ENCODE data around the gene UBE3C. TPM values are rescaled to one million over a fixed set of nuclear protein-coding genes. Genes with fewer than 3 reads are reported as not detected.
"Not testable (repeated sequence)": the region's sequence is repeated elsewhere in the genome, so short reads cannot be mapped to it uniquely, and the experiment has no call there.

The UBE3C gene
- polyA plus RNA-seq, 1 donor from 2014 or later: 39.0 TPM

GRCh38 chr7:157097056-157097329 is 41.7 kb upstream of the UBE3C start:
- Histone ChIP-seq H3K27ac (ENCODE audit: low read length) (no peak overlapping the region), H3K36me3 (ENCODE audit: insufficient read depth, low read length) (no peaks in the 10 kb centered on the region), H4K20me1 (ENCODE audit: insufficient read depth) (no peaks in the 10 kb centered on the region), H2AFZ (ENCODE audit: low read depth, low read length) (no peak overlapping the region), H3K9ac (ENCODE audit: low read length) (no peak overlapping the region), H3K4me3 (ENCODE audit: low read length) (no peak overlapping the region), H3K9me3 (ENCODE audit: low read length) (no peaks in the 10 kb centered on the region), H3K9me2 (ENCODE audit: insufficient read depth, low read length) (no peaks in the 10 kb centered on the region), H3K79me2 (replicated peaks; ENCODE audit: insufficient read depth, low read length) (no peaks in the 10 kb centered on the region), H3F3A (ENCODE audit: insufficient read depth, low read length, poor library complexity, severe bottlenecking) (no peaks in the 10 kb centered on the region), H3K27me3 (ENCODE audit: insufficient read depth, low read depth, low read length) (no peaks in the 10 kb centered on the region), H3K4me2 (ENCODE audit: low read length) (no peak overlapping the region)
- TF ChIP-seq POLR2AphosphoS5 (IDR thresholded peaks at IDR 0.05) (no peak), RAD21 (conservative IDR thresholded peaks at IDR 0.05) (no peak), EP300 (conservative IDR thresholded peaks at IDR 0.05; ENCODE audit: poor library complexity, severe bottlenecking) (no peak), MXI1 (conservative IDR thresholded peaks at IDR 0.05; ENCODE audit: poor library complexity, severe bottlenecking) (no peak), SMC3 (conservative IDR thresholded peaks at IDR 0.05; ENCODE audit: poor library complexity) (no peak), TAF1 (IDR thresholded peaks at IDR 0.05; ENCODE audit: low read depth) (no peak), REST (IDR thresholded peaks at IDR 0.05; ENCODE audit: borderline replicate concordance) (no peak), EZH2 (IDR thresholded peaks at IDR 0.05; ENCODE audit: borderline replicate concordance, insufficient read depth, low read length, poor library complexity, severe bottlenecking) (no peak)
- TF ChIP-seq, protein P1, sequence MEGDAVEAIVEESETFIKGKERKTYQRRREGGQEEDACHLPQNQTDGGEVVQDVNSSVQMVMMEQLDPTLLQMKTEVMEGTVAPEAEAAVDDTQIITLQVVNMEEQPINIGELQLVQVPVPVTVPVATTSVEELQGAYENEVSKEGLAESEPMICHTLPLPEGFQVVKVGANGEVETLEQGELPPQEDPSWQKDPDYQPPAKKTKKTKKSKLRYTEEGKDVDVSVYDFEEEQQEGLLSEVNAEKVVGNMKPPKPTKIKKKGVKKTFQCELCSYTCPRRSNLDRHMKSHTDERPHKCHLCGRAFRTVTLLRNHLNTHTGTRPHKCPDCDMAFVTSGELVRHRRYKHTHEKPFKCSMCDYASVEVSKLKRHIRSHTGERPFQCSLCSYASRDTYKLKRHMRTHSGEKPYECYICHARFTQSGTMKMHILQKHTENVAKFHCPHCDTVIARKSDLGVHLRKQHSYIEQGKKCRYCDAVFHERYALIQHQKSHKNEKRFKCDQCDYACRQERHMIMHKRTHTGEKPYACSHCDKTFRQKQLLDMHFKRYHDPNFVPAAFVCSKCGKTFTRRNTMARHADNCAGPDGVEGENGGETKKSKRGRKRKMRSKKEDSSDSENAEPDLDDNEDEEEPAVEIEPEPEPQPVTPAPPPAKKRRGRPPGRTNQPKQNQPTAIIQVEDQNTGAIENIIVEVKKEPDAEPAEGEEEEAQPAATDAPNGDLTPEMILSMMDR (IDR thresholded peaks at IDR 0.05; ENCODE audit: poor library complexity, severe bottlenecking): no peak

DNA sequence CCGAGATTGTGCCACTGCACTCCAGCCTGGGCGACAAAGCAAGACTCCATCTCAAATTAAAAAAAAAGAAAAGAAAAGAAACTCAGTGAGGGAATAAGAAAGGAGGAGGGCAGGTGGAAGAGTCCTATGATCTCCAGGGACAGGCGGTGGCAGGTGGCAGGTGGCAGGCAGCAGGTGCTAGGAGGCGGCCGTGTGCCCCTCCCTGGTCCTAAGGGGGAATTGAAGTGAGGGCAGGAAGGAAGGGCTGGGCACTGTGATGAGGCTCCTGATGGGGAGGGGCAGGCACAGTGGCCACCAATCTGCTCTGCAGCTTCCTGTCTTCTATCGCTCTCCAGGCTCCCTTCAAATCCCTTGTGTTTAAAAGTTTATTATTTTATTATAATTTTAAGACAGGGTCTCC is 41.2 kb upstream of the UBE3C start:
- Histone ChIP-seq H3K9me2 (ENCODE audit: insufficient read depth, low read length) (no peaks in the 10 kb centered on the region), H3F3A (ENCODE audit: insufficient read depth, low read length, poor library complexity, severe bottlenecking) (no peaks in the 10 kb centered on the region), H4K20me1 (ENCODE audit: insufficient read depth) (no peaks in the 10 kb centered on the region), H3K36me3 (ENCODE audit: insufficient read depth, low read length) (no peaks in the 10 kb centered on the region), H3K9me3 (ENCODE audit: low read length) (no peaks in the 10 kb centered on the region), H3K4me3 (ENCODE audit: low read length) (no peak overlapping the region), H3K27ac (ENCODE audit: low read length) (no peak overlapping the region), H3K27me3 (ENCODE audit: insufficient read depth, low read depth, low read length) (no peaks in the 10 kb centered on the region), H3K9ac (ENCODE audit: low read length) (no peak overlapping the region), H3K4me2 (ENCODE audit: low read length) (no peak overlapping the region), H2AFZ (ENCODE audit: low read depth, low read length) (no peak overlapping the region), H3K79me2 (replicated peaks; ENCODE audit: insufficient read depth, low read length) (no peaks in the 10 kb centered on the region)
- TF ChIP-seq RAD21 (conservative IDR thresholded peaks at IDR 0.05): no peak
- no peak for TF ChIP-seq POLR2AphosphoS5 (IDR thresholded peaks at IDR 0.05)

GRCh38 chr7:157100005-157100404 is 38.7 kb upstream of the UBE3C start:
- H3K4me2 ChIP-seq (ENCODE audit: low read length); H3K79me2 ChIP-seq (replicated peaks; ENCODE audit: insufficient read depth, low read length); H3K9me3 ChIP-seq (ENCODE audit: low read length); H3K27me3 ChIP-seq (ENCODE audit: insufficient read depth, low read depth, low read length); H3K27ac ChIP-seq (ENCODE audit: low read length); H3K36me3 ChIP-seq (ENCODE audit: insufficient read depth, low read length); H3K9ac ChIP-seq (ENCODE audit: low read length); H3K9me2 ChIP-seq (ENCODE audit: insufficient read depth, low read length); H4K20me1 ChIP-seq (ENCODE audit: insufficient read depth); H3F3A ChIP-seq (ENCODE audit: insufficient read depth, low read length, poor library complexity, severe bottlenecking); H3K4me3 ChIP-seq (ENCODE audit: low read length); H2AFZ ChIP-seq (ENCODE audit: low read depth, low read length): not testable (repeated sequence)

- H4K20me1 ChIP-seq (ENCODE audit: insufficient read depth); H3K27me3 ChIP-seq (ENCODE audit: insufficient read depth, low read depth, low read length); H2AFZ ChIP-seq (ENCODE audit: low read depth, low read length); H3K4me3 ChIP-seq (ENCODE audit: low read length); H3K9me3 ChIP-seq (ENCODE audit: low read length); H3K4me2 ChIP-seq (ENCODE audit: low read length); H3K27ac ChIP-seq (ENCODE audit: low read length); H3K36me3 ChIP-seq (ENCODE audit: insufficient read depth, low read length); H3K9me2 ChIP-seq (ENCODE audit: insufficient read depth, low read length); H3K9ac ChIP-seq (ENCODE audit: low read length); H3K79me2 ChIP-seq (replicated peaks; ENCODE audit: insufficient read depth, low read length); H3F3A ChIP-seq (ENCODE audit: insufficient read depth, low read length, poor library complexity, severe bottlenecking): not testable (repeated sequence)
Observed at GRCh38 chr7:157103641-157104040, 35.1 kb upstream of the UBE3C start.

Data from neural cell (in vitro differentiated cells).